CD14-positive monocyte (primary cell): ENCODE data around the gene DNAJB11. TPM values are rescaled to one million over a fixed set of nuclear protein-coding genes. Genes with fewer than 3 reads are reported as not detected.

Experiments used
- DNase-seq, 3 donors: peaks; one replicate each; pipeline ENCODE4 v3.0.0-alpha.2; 2011 to 2022
- H2AFZ ChIP-seq: 2 replicates; pipeline ENCODE4 v1.6.0; 2012; ENCODE audit warnings: mild to moderate bottlenecking, low read depth, low read length, inconsistent platforms; ENCODE audit not compliant: insufficient read depth, poor library complexity, severe bottlenecking
- H3K27ac ChIP-seq, 2 donors: 1 replicate in 1 of 2; 2 replicates in 1 of 2; pipeline ENCODE4 v1.5.1; 2012 to 2013; ENCODE audit warnings: low read length in 2 of 2, control low read depth in 1 of 2, inconsistent platforms in 1 of 2, low read depth in 1 of 2, mild to moderate bottlenecking in 1 of 2
- H3K27me3 ChIP-seq, 2 donors: one replicate each; pipeline versions ENCODE4 v1.6.0 to v1.6.1; 2011 to 2013; ENCODE audit warnings: low read length in 2 of 2; ENCODE audit not compliant: control insufficient read depth in 2 of 2, insufficient read depth in 2 of 2
- H3K36me3 ChIP-seq, 2 donors: replicated peaks in 1 of 2; 1 replicate in 1 of 2; 2 replicates in 1 of 2; pipeline versions ENCODE4 v1.5.1 to v1.6.1; 2012 to 2013; ENCODE audit warnings: low read length in 2 of 2, control low read depth in 1 of 2, inconsistent platforms in 1 of 2, mild to moderate bottlenecking in 1 of 2; ENCODE audit not compliant: insufficient read depth in 2 of 2, control insufficient read depth in 1 of 2
- H3K4me1 ChIP-seq, 2 donors: 1 replicate in 1 of 2; 2 replicates in 1 of 2; pipeline versions ENCODE4 v1.5.1 to v1.6.1; 2012 to 2013; ENCODE audit warnings: low read length in 2 of 2, control low read depth in 1 of 2, inconsistent platforms in 1 of 2, mild to moderate bottlenecking in 1 of 2, moderate library complexity in 1 of 2; ENCODE audit not compliant: insufficient read depth in 2 of 2, control insufficient read depth in 1 of 2
- H3K4me2 ChIP-seq: replicated peaks from 2 replicates; pipeline ENCODE3; 2012; ENCODE audit warnings: low read length, moderate library complexity, mild to moderate bottlenecking; ENCODE audit not compliant: poor library complexity, severe bottlenecking; ENCODE audit errors: extremely low read depth
- H3K4me3 ChIP-seq, 3 experiments: fragments of 200-600 bp in 1 of 3; sonication (generic) in 1 of 3; replicated peaks in 1 of 3; 1 replicate in 2 of 3; 2 replicates in 1 of 3; pipeline ENCODE4 v1.5.1; 2011 to 2013; ENCODE audit warnings: low read length in 3 of 3, mild to moderate bottlenecking in 3 of 3, control low read depth in 2 of 3, low read depth in 2 of 3, inconsistent platforms in 1 of 3, moderate library complexity in 1 of 3
- H3K79me2 ChIP-seq: 2 replicates; pipeline ENCODE4 v1.6.0; 2012; ENCODE audit warnings: mild to moderate bottlenecking, control low read depth, inconsistent platforms, low read length, moderate library complexity; ENCODE audit not compliant: insufficient read depth
- H3K9ac ChIP-seq: 2 replicates; pipeline ENCODE4 v1.6.0; 2017; ENCODE audit warnings: low read length, mild to moderate bottlenecking; ENCODE audit not compliant: insufficient read depth, poor library complexity, severe bottlenecking
- H3K9me3 ChIP-seq, 2 donors: replicated peaks in 1 of 2; 1 replicate in 1 of 2; 2 replicates in 1 of 2; pipeline versions ENCODE4 v1.5.1 to v1.6.1; 2012 to 2013; ENCODE audit warnings: low read length in 2 of 2, control low read depth in 1 of 2; ENCODE audit not compliant: control insufficient read depth in 1 of 2, insufficient read depth in 1 of 2
- H4K20me1 ChIP-seq: 2 replicates; pipeline ENCODE4 v1.6.0; 2012; ENCODE audit warnings: mild to moderate bottlenecking, low read length, control low read depth, moderate library complexity; ENCODE audit not compliant: insufficient read depth
- H3K27ac Mint-ChIP-seq, 7 donors: one replicate each; pipeline ENCODE4 v1.8.0; 2020; ENCODE audit warnings: mild to moderate bottlenecking in 7 of 7, mixed read lengths in 7 of 7, moderate library complexity in 6 of 7, inconsistent platforms in 2 of 7
- H3K27me3 Mint-ChIP-seq, 3 donors: one replicate each; pipeline ENCODE4 v1.8.0; 2021 to 2022; ENCODE audit warnings: low read depth in 3 of 3, mild to moderate bottlenecking in 3 of 3, mixed read lengths in 3 of 3, moderate library complexity in 3 of 3, inconsistent platforms in 1 of 3
- H3K36me3 Mint-ChIP-seq, 2 donors: one replicate each; pipeline ENCODE4 v1.8.0; 2020; ENCODE audit warnings: mixed read lengths in 2 of 2, inconsistent platforms in 1 of 2, mild to moderate bottlenecking in 1 of 2
- H3K4me1 Mint-ChIP-seq: one replicate; pipeline ENCODE4 v1.8.0; 2020; ENCODE audit warnings: mild to moderate bottlenecking, mixed read lengths
- H3K4me3 Mint-ChIP-seq, 2 donors: one replicate each; pipeline ENCODE4 v1.8.0; 2020; ENCODE audit warnings: mild to moderate bottlenecking in 2 of 2, mixed read lengths in 2 of 2, moderate library complexity in 1 of 2
- H3K9me3 Mint-ChIP-seq, 7 donors: one replicate each; pipeline ENCODE4 v1.8.0; 2020 to 2022; ENCODE audit warnings: mixed read lengths in 7 of 7, mild to moderate bottlenecking in 6 of 7, moderate library complexity in 6 of 7, inconsistent platforms in 2 of 7
- WGBS: methylation state at CpG from one replicate; pipeline ENCODE4 v1.1.5; 2013; ENCODE audit warnings: missing lambda C conversion rate; ENCODE audit not compliant: insufficient coverage; 5-methylcytosine and 5-hydroxymethylcytosine counted together
- intact Hi-C, 2 donors: fragments of 100-400 bp; cut with micrococcal nuclease; formaldehyde crosslinking; loops; one replicate each; pipeline versions ENCODE4 v1.15.0 to v1.15.1; 2023
- polyA plus RNA-seq, 3 donors: library from polyadenylated mRNA; depleted of rRNA in 1 of 3; unstranded in 2 of 3; stranded (reverse) in 1 of 3; fragments of 300-500 nt in 2 of 3; fragments of >200 nt in 1 of 3; fragmentation: Illumina TruSeq in 2 of 3; gene quantifications; 1 replicate in 2 of 3; 2 replicates in 1 of 3; pipeline ENCODE4 v1.2.3, GENCODE V29; 2012 to 2021
- TF ChIP-seq, protein P1 (sequence below): fragments of 200-600 bp; IDR thresholded peaks from one replicate; pipeline ENCODE4 v1.8.0; 2022; ENCODE audit warnings: antibody characterized with exemption, mild to moderate bottlenecking

Gene DNAJB11
- polyA plus RNA-seq, 3 donors: 32.5 to 45.8 (median 44.6) TPM

DNA sequence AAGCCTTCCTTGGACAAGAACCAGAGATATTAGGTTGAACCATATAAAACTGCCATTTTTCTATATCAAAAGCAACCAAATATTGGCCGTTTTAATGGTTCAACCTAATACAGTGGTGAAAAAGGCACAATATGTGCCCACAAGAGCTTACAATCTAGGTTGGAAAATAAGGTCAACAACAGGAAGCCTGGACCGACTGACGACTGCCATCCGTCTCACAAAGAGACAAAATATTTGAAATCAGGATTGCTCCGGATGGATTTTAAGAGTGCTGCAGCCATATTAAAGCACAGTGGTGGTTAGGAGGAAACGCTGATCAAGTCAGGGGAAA, 43.7 kb downstream of the DNAJB11 start:
- H3K27ac Mint-ChIP-seq: no peak overlapping the region
- Histone ChIP-seq H3K4me2 (no peak overlapping the region), H3K9me3 (no peaks in the 10 kb centered on the region), H3K9ac (no peak overlapping the region), H3K79me2 (no peaks in the 10 kb centered on the region), H3K4me1 (peaks cover 6 to 10% of the 10 kb centered on the region in 2 donors), H4K20me1 (no peaks in the 10 kb centered on the region), H2AFZ (peak overlapping the region; percentile 12), H3K27me3 (peaks cover 13 to 34% of the 10 kb centered on the region in 2 donors), H3K36me3 (no peaks in the 10 kb centered on the region), H3K4me3 (no peak overlapping the region), H3K27ac (no peak overlapping the region)
- DNase-seq: no peak
- H3K36me3 Mint-ChIP-seq: no peaks in the 10 kb centered on the region
- TF ChIP-seq, protein P1, sequence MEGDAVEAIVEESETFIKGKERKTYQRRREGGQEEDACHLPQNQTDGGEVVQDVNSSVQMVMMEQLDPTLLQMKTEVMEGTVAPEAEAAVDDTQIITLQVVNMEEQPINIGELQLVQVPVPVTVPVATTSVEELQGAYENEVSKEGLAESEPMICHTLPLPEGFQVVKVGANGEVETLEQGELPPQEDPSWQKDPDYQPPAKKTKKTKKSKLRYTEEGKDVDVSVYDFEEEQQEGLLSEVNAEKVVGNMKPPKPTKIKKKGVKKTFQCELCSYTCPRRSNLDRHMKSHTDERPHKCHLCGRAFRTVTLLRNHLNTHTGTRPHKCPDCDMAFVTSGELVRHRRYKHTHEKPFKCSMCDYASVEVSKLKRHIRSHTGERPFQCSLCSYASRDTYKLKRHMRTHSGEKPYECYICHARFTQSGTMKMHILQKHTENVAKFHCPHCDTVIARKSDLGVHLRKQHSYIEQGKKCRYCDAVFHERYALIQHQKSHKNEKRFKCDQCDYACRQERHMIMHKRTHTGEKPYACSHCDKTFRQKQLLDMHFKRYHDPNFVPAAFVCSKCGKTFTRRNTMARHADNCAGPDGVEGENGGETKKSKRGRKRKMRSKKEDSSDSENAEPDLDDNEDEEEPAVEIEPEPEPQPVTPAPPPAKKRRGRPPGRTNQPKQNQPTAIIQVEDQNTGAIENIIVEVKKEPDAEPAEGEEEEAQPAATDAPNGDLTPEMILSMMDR: no peak
- intact Hi-C loops: loop anchor here in 1 of 2 donors (2.0 to 10.0 kb wide), 2 partner anchors 207 to 629 kb away; no protein-coding TSS in a partner anchor
- peaks cover 25 to 41% (median 37%) of the 10 kb centered on the region in 3 donors for H3K27me3 Mint-ChIP-seq
- H3K4me3 Mint-ChIP-seq: peak overlapping the region in 1 of 2 donors; percentile 74
- WGBS: 40% methylated on average over 5 of the region's 6 CpGs
- peaks cover 0 to under 1% (median 0%) of the 10 kb centered on the region in 7 donors for H3K9me3 Mint-ChIP-seq
- H3K4me1 Mint-ChIP-seq: peaks cover 18% of the 10 kb centered on the region

DNA sequence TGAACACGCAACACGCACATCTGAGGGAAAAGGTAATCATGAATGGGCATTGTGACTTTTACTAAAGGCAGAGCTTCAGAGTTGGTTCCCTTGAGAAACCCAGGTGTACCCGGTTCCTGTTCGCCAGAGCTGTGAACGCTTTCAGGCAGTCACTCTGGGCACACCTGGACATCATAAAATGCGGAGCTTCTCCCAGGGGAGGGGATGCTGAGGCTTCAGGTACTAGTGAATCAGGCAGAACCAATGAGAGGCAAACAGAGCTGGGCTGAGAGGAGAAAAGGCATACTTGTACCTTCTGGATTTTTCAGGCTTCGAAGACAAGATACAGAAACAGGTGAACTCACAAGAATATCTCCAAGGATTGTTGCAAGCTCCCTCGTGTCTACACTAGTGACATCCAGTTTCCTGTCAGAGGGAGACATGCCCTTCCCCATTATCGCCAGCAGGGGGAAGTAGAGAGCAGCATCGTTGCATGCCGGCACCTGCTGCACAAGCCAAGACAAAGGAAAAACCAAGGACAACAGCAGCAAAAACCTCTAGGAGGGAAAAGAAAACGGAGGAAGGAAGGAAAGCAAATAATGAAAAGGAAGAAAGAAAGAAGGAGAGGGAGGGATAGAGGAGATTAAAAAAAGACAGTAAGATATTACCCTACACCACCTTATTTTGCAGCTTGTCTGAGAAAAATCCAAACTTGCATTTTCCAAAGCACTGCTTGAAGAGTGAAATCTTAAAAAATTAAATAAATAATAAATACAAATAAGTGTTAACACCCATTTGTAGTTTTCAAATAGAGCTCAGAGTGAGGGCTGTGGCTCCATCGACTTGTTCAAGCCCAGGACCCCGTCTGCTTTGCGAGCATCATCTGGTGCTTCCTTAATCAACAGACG, 44.3 kb downstream of the DNAJB11 start:
- WGBS: 31% methylated on average over 11 of the region's 16 CpGs
- Mint-ChIP-seq H3K4me1 (peaks cover 18% of the 10 kb centered on the region), H3K4me3 (peak overlapping the region in 1 of 2 donors; percentile 74), H3K27me3 (peaks cover 25 to 41% (median 37%) of the 10 kb centered on the region in 3 donors), H3K27ac (no peak overlapping the region), H3K9me3 (no peaks in the 10 kb centered on the region), H3K36me3 (no peaks in the 10 kb centered on the region)
- peak; percentile 48 to 62 (median 56) for DNase-seq
- H3K79me2 ChIP-seq: no peaks in the 10 kb centered on the region
- H3K9me3 ChIP-seq: no peaks in the 10 kb centered on the region
- H3K9ac ChIP-seq: no peak overlapping the region
- no peak overlapping the region for H3K27ac ChIP-seq
- H3K4me1 ChIP-seq: peaks cover 6 to 10% of the 10 kb centered on the region in 2 donors
- intact Hi-C loops: loop anchor here (2.0 to 10.0 kb wide), 3 partner anchors 206 to 633 kb away; no protein-coding TSS in a partner anchor
- no peak overlapping the region for H3K4me2 ChIP-seq
- TF ChIP-seq, protein P1: peak; percentile 96
- no peak overlapping the region for H3K4me3 ChIP-seq
- peak overlapping the region; percentile 12 for H2AFZ ChIP-seq
- H3K36me3 ChIP-seq: no peaks in the 10 kb centered on the region
- peaks cover 13 to 34% of the 10 kb centered on the region in 2 donors for H3K27me3 ChIP-seq
- H4K20me1 ChIP-seq: no peaks in the 10 kb centered on the region
